K562 (cell line): ENCODE data around the gene KRT6C. TPM values are rescaled to one million over a fixed set of nuclear protein-coding genes. Genes with fewer than 3 reads are reported as not detected.

Experiments
- ATAC-seq: fragments of 200-7000 bp; cut with Tn5 transposase; 3 replicates; pipeline ENCODE4 v1.9.1; 2020; ENCODE audit warnings: moderate library complexity
- BruUV-seq: library from RNA; stranded (reverse); fragments of 400-500 nt; replicated peaks from 2 replicates; lab custom pipeline; 2021; lab: Mats Ljungman, UMichigan
- CTCF ChIA-PET: fragments of 300-600 bp; formaldehyde crosslinking; extraction: SDS; loops from one replicate; lab custom pipeline; 2021; ENCODE audit warnings: low intra/inter-chr PET ratio; lab: Yijun Ruan, JAX
- POLR2A ChIA-PET: fragments of 300-600, 350-650 bp; sonication (Branson Sonifier 250); formaldehyde crosslinking; extraction: SDS; loops from one replicate; lab custom pipeline; 2021; ENCODE audit warnings: antibody characterized with exemption, inconsistent platforms; lab: Yijun Ruan, JAX
- DNase-seq, 4 experiments: peaks; one replicate each; pipeline versions ENCODE4 v3.0.0 to v3.0.0-alpha.2; 2011 to 2018; ENCODE audit warnings: low spot score in 3 of 4, mixed read lengths in 3 of 4; ENCODE audit errors: extremely low read depth in 1 of 4
- FAIRE-seq: peaks from 2 replicates; lab custom pipeline; 2011; peaks lifted over from hg19 to GRCh38; lab: Jason Lieb, UNC
- H2AFZ ChIP-seq: 2 replicates; pipeline ENCODE4 v1.6.0; 2011; ENCODE audit warnings: low read depth, low read length, control low read depth, inconsistent platforms
- H3K27ac ChIP-seq: fragments of 200-600 bp; 3 replicates; pipeline ENCODE4 v1.8.0; 2011; ENCODE audit warnings: low read depth, mild to moderate bottlenecking, control low read depth, inconsistent platforms, low read length, moderate library complexity, mixed read lengths; ENCODE audit errors: extremely low read depth
- H3K27me3 ChIP-seq, 2 experiments: fragments of 300-600 bp in 1 of 2; 2 replicates in 1 of 2; 3 replicates in 1 of 2; pipeline versions ENCODE4 v1.6.0 to v1.8.0; 2011; ENCODE audit warnings: inconsistent platforms in 2 of 2, low read length in 2 of 2, mild to moderate bottlenecking in 1 of 2, mixed read lengths in 1 of 2, moderate library complexity in 1 of 2; ENCODE audit not compliant: control insufficient read depth in 2 of 2, insufficient read depth in 2 of 2
- H3K36me3 ChIP-seq: fragments of 300-600 bp; 3 replicates; pipeline ENCODE4 v1.8.0; 2011; ENCODE audit warnings: mild to moderate bottlenecking, low read length, inconsistent platforms; ENCODE audit not compliant: control insufficient read depth, insufficient read depth
- H3K4me1 ChIP-seq, 2 experiments: fragments of 200-600 bp in 1 of 2; replicated peaks in 1 of 2; 2 replicates in 1 of 2; 3 replicates in 1 of 2; pipeline versions ENCODE4 v1.5.1 to v1.8.0; 2011; ENCODE audit warnings: inconsistent platforms in 2 of 2, low read length in 2 of 2, mild to moderate bottlenecking in 1 of 2, mixed read lengths in 1 of 2, moderate library complexity in 1 of 2; ENCODE audit not compliant: control insufficient read depth in 2 of 2, insufficient read depth in 2 of 2
- H3K4me2 ChIP-seq: 2 replicates; pipeline ENCODE4 v1.6.1; 2011; ENCODE audit warnings: low read length, control low read depth, inconsistent platforms, mixed read lengths; ENCODE audit not compliant: insufficient read depth
- H3K4me3 ChIP-seq: fragments of 200-600 bp; sonication (generic), shearing (Covaris generic); 2 replicates; pipeline ENCODE4 v1.5.1; 2016; ENCODE audit warnings: control low read depth, inconsistent platforms
- H3K79me2 ChIP-seq: fragments of 200-600 bp; 3 replicates; pipeline ENCODE4 v1.8.0; 2011; ENCODE audit warnings: low read length, inconsistent platforms; ENCODE audit not compliant: control insufficient read depth, insufficient read depth
- H3K9ac ChIP-seq, 2 experiments: 2 replicates each; pipeline versions ENCODE4 v1.6.0 to v1.6.1; 2011; ENCODE audit warnings: low read depth in 2 of 2, low read length in 2 of 2, control low read depth in 1 of 2, inconsistent platforms in 1 of 2, mild to moderate bottlenecking in 1 of 2, mixed read lengths in 1 of 2; ENCODE audit not compliant: insufficient read depth in 1 of 2
- H3K9me1 ChIP-seq: one replicate; pipeline ENCODE4 v1.6.0; 2011; ENCODE audit warnings: inconsistent platforms, mild to moderate bottlenecking, low read length, moderate library complexity; ENCODE audit not compliant: control insufficient read depth, insufficient read depth
- H3K9me3 ChIP-seq: replicated peaks from 2 replicates; pipeline ENCODE4 v1.5.1; 2011; ENCODE audit warnings: low read depth, low read length, inconsistent platforms; ENCODE audit not compliant: control insufficient read depth, insufficient read depth
- H4K20me1 ChIP-seq: replicated peaks from 2 replicates; pipeline ENCODE4 v1.6.1; 2011; ENCODE audit warnings: low read length, inconsistent platforms, mixed read lengths; ENCODE audit not compliant: control insufficient read depth, insufficient read depth
- ARID2 ChIP-seq: fragments of 450-650 bp; IDR thresholded peaks from 2 replicates; pipeline ENCODE4 v1.6.1; 2017; ENCODE audit warnings: antibody characterized with exemption, mild to moderate bottlenecking
- ETV6 ChIP-seq, 3 experiments: fragments of 150-350 bp in 1 of 3; sonication (generic) in 1 of 3; formaldehyde crosslinking in 1 of 3; IDR thresholded peaks; 2 replicates each; pipeline versions ENCODE4 v1.6.1 to v1.8.0; 2014 to 2022; ENCODE audit warnings: borderline replicate concordance in 2 of 3, low read depth in 2 of 3, antibody characterized with exemption in 1 of 3, low read length in 1 of 3, mild to moderate bottlenecking in 1 of 3, missing genetic modification reagents in 1 of 3
- ILK ChIP-seq: fragments of 450-650 bp; IDR thresholded peaks from 2 replicates; pipeline ENCODE4 v1.6.1; 2016; ENCODE audit warnings: missing genetic modification characterization, low read depth, mild to moderate bottlenecking, missing compliant biosample characterization, moderate library complexity, borderline replicate concordance
- JUND ChIP-seq, 2 experiments: IDR thresholded peaks; 2 replicates in 1 of 2; 3 replicates in 1 of 2; pipeline ENCODE4 v1.6.1; 2011; ENCODE audit warnings: borderline replicate concordance in 2 of 2, low read depth in 2 of 2, low read length in 2 of 2, improper control_type of control experiment in 1 of 2, missing biosample characterization in 1 of 2, missing genetic modification characterization in 1 of 2, missing genetic modification reagents in 1 of 2
- LCOR ChIP-seq: sonication (generic); formaldehyde crosslinking; IDR thresholded peaks from 2 replicates; pipeline ENCODE4 v1.8.0; 2022; ENCODE audit warnings: mild to moderate bottlenecking, missing genetic modification reagents
- OTX1 ChIP-seq: fragments of 450-650 bp; formaldehyde crosslinking; IDR thresholded peaks from 2 replicates; pipeline ENCODE4 v1.4.0; 2022; ENCODE audit warnings: mild to moderate bottlenecking
- PTBP1 ChIP-seq: fragments of 200-400 bp; formaldehyde crosslinking; IDR thresholded peaks from 2 replicates; pipeline ENCODE4 v1.6.1; 2017; ENCODE audit warnings: low read depth, low read length
- SAFB2 ChIP-seq: fragments of 200-400 bp; formaldehyde crosslinking; IDR thresholded peaks from 2 replicates; pipeline ENCODE4 v1.6.1; 2018; ENCODE audit warnings: borderline replicate concordance, low read length, low read depth, moderate library complexity; ENCODE audit not compliant: severe bottlenecking
- STAG1 ChIP-seq: sonication (generic); formaldehyde crosslinking; IDR thresholded peaks from 2 replicates; pipeline ENCODE4 v1.5.0; 2020; ENCODE audit warnings: missing genetic modification reagents, borderline replicate concordance
- ZNF282 ChIP-seq: sonication (generic); formaldehyde crosslinking; IDR thresholded peaks from 2 replicates; pipeline ENCODE4 v1.8.1; 2023; ENCODE audit warnings: missing genetic modification reagents
- ZNF77 ChIP-seq: fragments of 250-450 bp; sonication (Bioruptor Pico); IDR thresholded peaks from 2 replicates; pipeline ENCODE4 v1.5.0; 2020
- whole genome bisulfite sequencing: fragments of 100-300 bp; shearing (Covaris generic); methylation state at CpG from one replicate; pipeline ENCODE4 v1.1.6; 2016; ENCODE audit warnings: low coverage, mixed read lengths; ENCODE audit not compliant: insufficient coverage; ENCODE audit errors: missing lambda C conversion rate; 5-methylcytosine and 5-hydroxymethylcytosine counted together
- in situ Hi-C: fragments of 300-500 bp; cut with MboI; formaldehyde crosslinking; loops from 4 replicates; pipeline ENCODE4 v1.15.0; 2018; ENCODE audit warnings: inconsistent platforms, mixed read lengths
- intact Hi-C: fragments of 100-400 bp; cut with micrococcal nuclease; formaldehyde crosslinking; loops from 2 replicates; pipeline ENCODE4 v1.14.2; 2022
- polyA plus RNA-seq, 8 experiments: library from polyadenylated mRNA; depleted of rRNA in 4 of 8; stranded (reverse) in 5 of 8; unstranded in 3 of 8; fragments of >200 nt; fragmentation: Nextera tagmentation in 2 of 8; fragmentation: Illumina TruSeq in 1 of 8; extraction: Ambion mirVana in 2 of 8; extraction: Trizol in 1 of 8; gene quantifications; 2 replicates each; pipeline versions ENCODE4 v1.2.1 to v1.2.3, GENCODE V29; 2011 to 2014; ENCODE audit warnings: inconsistent platforms in 1 of 8, missing spikeins in 1 of 8
- total RNA-seq, 7 experiments: library from RNA; depleted of rRNA in 6 of 7; stranded (reverse); fragments of >200 nt in 6 of 7; fragmentation: Illumina TruSeq in 2 of 7; extraction: Trizol in 2 of 7; gene quantifications; 2 replicates each; pipeline versions ENCODE4 v1.2.1 to v1.2.3, GENCODE V29; 2011 to 2021; ENCODE audit warnings: low replicate concordance in 1 of 7
- TF ChIP-seq, protein P1 (sequence below), 2 experiments: fragments of 450-650 bp; formaldehyde crosslinking in 1 of 2; IDR thresholded peaks; 2 replicates each; pipeline versions ENCODE4 v1.4.0 to v1.6.1; 2014 to 2020; ENCODE audit warnings: mild to moderate bottlenecking in 2 of 2, borderline replicate concordance in 1 of 2, low read depth in 1 of 2

KRT6C gene
- total and polyA plus RNA-seq, 9 of the 15 experiments (the other 6 are each of a cell fraction or from before 2014, with no cell fraction given): not detected

DNA sequence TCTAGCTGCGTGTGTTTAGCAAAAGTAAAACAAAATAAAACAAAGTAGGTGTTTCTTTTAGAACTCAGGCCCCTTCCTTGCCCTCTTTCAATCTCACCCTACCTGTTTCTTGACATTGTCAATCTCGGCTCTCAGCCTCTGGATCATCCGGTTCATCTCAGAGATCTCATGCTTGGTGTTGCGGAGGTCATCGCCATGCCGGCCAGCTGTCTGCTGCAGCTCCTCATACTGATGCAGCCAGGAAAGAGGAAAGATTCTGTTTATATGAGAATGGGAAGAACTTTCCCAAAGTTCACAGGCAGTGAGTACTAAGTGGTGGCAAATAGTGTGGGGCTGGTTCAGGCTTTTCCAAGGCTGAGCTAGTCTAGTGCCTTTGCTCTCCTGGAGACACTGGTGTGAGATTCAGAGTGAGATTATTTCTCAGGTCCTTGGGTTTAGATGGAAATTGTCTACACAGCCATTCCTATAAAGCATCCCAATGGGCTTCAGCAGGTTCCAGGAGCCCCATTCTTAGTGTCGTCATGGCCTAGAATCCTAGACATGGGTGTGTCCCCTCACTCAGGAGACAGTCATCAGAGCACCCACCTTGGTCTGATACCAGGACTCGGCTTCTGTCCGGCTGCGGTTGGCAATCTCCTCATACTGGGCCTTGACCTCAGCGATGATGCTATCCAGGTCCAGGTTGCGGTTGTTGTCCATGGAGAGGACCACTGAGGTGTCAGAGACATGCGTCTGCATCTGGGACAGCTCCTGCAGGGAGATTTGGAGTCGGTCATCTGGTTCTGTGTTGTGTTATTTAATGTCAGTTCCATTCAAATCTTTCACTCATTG, 43.6 kb upstream of the KRT6C start:
- Histone ChIP-seq H3K27ac (no peak overlapping the region), H3K79me2 (no peaks in the 10 kb centered on the region), H3K4me2 (no peak overlapping the region), H4K20me1 (peaks cover 4% of the 10 kb centered on the region; the same call in 1 of the 2 replicates), H3K9me3 (no peaks in the 10 kb centered on the region), H3K4me1 (no peaks in the 10 kb centered on the region; a peak in 1 of 5 replicates), H3K36me3 (no peaks in the 10 kb centered on the region), H3K9me1 (no peaks in the 10 kb centered on the region), H3K4me3 (no peak overlapping the region), H2AFZ (no peak overlapping the region), H3K27me3 (peaks cover 21 to 67% of the 10 kb centered on the region in 2 experiments; a peak in 4 of 5 replicates), H3K9ac (no peak overlapping the region)
- WGBS: under 1% methylated on average over 14 of the region's 14 CpGs
- no peak for FAIRE-seq
- BruUV-seq: no TSS peak
- intact Hi-C loops: no loop called here
- in situ Hi-C loops: no loop called here
- ATAC-seq: no peak
- POLR2A ChIA-PET: no interaction called here
- CTCF ChIA-PET: no interaction called here
- DNase-seq: no peak
- TF ChIP-seq PTBP1 (no peak), ILK (no peak), JUND (IDR thresholded peaks at IDR 0.05; ENCODE audit: borderline replicate concordance, low read depth, low read length) (no peak), JUND (tag; IDR thresholded peaks at IDR 0.05; ENCODE audit: borderline replicate concordance, low read depth, low read length) (no peak), ZNF77 (CRISPR knock-in tag) (no peak), ZNF282 (CRISPR knock-in tag) (no peak), SAFB2 (no peak), ETV6 (IDR thresholded peaks at IDR 0.05; ENCODE audit: borderline replicate concordance in 1 of 2, low read depth in 2 of 2, low read length in 1 of 2) (no peak), ETV6 (CRISPR knock-in tag; IDR thresholded peaks at IDR 0.05; ENCODE audit: borderline replicate concordance) (no peak), STAG1 (CRISPR knock-in tag) (no peak), LCOR (CRISPR knock-in tag) (no peak), OTX1 (CRISPR knock-in tag) (no peak), ARID2 (no peak)
- TF ChIP-seq, protein P1, sequence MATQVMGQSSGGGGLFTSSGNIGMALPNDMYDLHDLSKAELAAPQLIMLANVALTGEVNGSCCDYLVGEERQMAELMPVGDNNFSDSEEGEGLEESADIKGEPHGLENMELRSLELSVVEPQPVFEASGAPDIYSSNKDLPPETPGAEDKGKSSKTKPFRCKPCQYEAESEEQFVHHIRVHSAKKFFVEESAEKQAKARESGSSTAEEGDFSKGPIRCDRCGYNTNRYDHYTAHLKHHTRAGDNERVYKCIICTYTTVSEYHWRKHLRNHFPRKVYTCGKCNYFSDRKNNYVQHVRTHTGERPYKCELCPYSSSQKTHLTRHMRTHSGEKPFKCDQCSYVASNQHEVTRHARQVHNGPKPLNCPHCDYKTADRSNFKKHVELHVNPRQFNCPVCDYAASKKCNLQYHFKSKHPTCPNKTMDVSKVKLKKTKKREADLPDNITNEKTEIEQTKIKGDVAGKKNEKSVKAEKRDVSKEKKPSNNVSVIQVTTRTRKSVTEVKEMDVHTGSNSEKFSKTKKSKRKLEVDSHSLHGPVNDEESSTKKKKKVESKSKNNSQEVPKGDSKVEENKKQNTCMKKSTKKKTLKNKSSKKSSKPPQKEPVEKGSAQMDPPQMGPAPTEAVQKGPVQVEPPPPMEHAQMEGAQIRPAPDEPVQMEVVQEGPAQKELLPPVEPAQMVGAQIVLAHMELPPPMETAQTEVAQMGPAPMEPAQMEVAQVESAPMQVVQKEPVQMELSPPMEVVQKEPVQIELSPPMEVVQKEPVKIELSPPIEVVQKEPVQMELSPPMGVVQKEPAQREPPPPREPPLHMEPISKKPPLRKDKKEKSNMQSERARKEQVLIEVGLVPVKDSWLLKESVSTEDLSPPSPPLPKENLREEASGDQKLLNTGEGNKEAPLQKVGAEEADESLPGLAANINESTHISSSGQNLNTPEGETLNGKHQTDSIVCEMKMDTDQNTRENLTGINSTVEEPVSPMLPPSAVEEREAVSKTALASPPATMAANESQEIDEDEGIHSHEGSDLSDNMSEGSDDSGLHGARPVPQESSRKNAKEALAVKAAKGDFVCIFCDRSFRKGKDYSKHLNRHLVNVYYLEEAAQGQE (IDR thresholded peaks at IDR 0.05; ENCODE audit: borderline replicate concordance): no peak
- TF ChIP-seq, protein P1 (CRISPR knock-in tag; IDR thresholded peaks at IDR 0.05; ENCODE audit: low read depth): no peak
